Activated naive CD4-positive, alpha-beta T cell treated with anti-CD3 and anti-CD28 coated beads, Interleukin-2, amount 10 ng/mL, durations not matched to agents 7 days and 5 days (primary cell): ENCODE results near the gene SKIDA1.

Source experiments
- CTCF ChIA-PET: fragments of 350-600 bp; sonication (Branson Sonifier 250); formaldehyde crosslinking; loops from one replicate; lab custom pipeline; 2021; ENCODE audit warnings: antibody characterized with exemption; lab: Charles Lee
- DNase-seq: peaks from one replicate; pipeline ENCODE4 v3.0.0-alpha.2; 2020
- H3K27ac Mint-ChIP-seq: one replicate; pipeline ENCODE4 v1.8.0; 2021; ENCODE audit warnings: mild to moderate bottlenecking, moderate library complexity, mixed read lengths
- H3K27me3 Mint-ChIP-seq: one replicate; pipeline ENCODE4 v1.8.0; 2021; ENCODE audit warnings: mild to moderate bottlenecking, mixed read lengths
- H3K36me3 Mint-ChIP-seq: one replicate; pipeline ENCODE4 v1.8.0; 2021; ENCODE audit warnings: mixed read lengths
- H3K4me1 Mint-ChIP-seq: one replicate; pipeline ENCODE4 v1.8.0; 2021; ENCODE audit warnings: mixed read lengths
- H3K4me3 Mint-ChIP-seq: one replicate; pipeline ENCODE4 v1.8.0; 2021; ENCODE audit warnings: mild to moderate bottlenecking, moderate library complexity, mixed read lengths
- H3K9me3 Mint-ChIP-seq: one replicate; pipeline ENCODE4 v1.8.0; 2021; ENCODE audit warnings: mixed read lengths

The SKIDA1 gene

GRCh38 chr10:21516242-21517131, 9.0 kb downstream of the SKIDA1 start:
- Mint-ChIP-seq H3K9me3 (no peaks in the 10 kb centered on the region), H3K27ac (no peak overlapping the region), H3K4me3 (peak overlapping the region; percentile 73), H3K36me3 (peaks cover 3% of the 10 kb centered on the region), H3K4me1 (peaks cover 44% of the 10 kb centered on the region), H3K27me3 (peaks cover 93% of the 10 kb centered on the region)
- DNase-seq = peak; percentile 63
- CTCF ChIA-PET = interaction anchor here (0.7 kb wide), 1 partner anchor 21 kb away, joined by 3 read pairs; no protein-coding TSS in a partner anchor

GRCh38 chr10:21515361-21516241, 9.9 kb downstream of the SKIDA1 start:
- Mint-ChIP-seq H3K9me3 (no peaks in the 10 kb centered on the region), H3K27me3 (peaks cover 96% of the 10 kb centered on the region), H3K4me3 (peak overlapping the region; percentile 59), H3K4me1 (peaks cover 38% of the 10 kb centered on the region), H3K27ac (no peak overlapping the region), H3K36me3 (no peaks in the 10 kb centered on the region)
- DNase-seq = no peak
- CTCF ChIA-PET = interaction anchor here (0.7 kb wide), 1 partner anchor 9 kb away, joined by 3 read pairs; no protein-coding TSS in a partner anchor

GRCh38 chr10:21514818-21515351, 10.6 kb downstream of the SKIDA1 start:
- H3K27ac Mint-ChIP-seq = no peak overlapping the region
- CTCF ChIA-PET = interaction anchor here (0.7 kb wide), 1 partner anchor 8 kb away, joined by 3 read pairs; no protein-coding TSS in a partner anchor
- no peak for DNase-seq
- H3K4me3 Mint-ChIP-seq = no peak overlapping the region
- H3K9me3 Mint-ChIP-seq = no peaks in the 10 kb centered on the region
- H3K36me3 Mint-ChIP-seq = no peaks in the 10 kb centered on the region
- peaks cover 97% of the 10 kb centered on the region for H3K27me3 Mint-ChIP-seq
- H3K4me1 Mint-ChIP-seq = peaks cover 31% of the 10 kb centered on the region

DNA sequence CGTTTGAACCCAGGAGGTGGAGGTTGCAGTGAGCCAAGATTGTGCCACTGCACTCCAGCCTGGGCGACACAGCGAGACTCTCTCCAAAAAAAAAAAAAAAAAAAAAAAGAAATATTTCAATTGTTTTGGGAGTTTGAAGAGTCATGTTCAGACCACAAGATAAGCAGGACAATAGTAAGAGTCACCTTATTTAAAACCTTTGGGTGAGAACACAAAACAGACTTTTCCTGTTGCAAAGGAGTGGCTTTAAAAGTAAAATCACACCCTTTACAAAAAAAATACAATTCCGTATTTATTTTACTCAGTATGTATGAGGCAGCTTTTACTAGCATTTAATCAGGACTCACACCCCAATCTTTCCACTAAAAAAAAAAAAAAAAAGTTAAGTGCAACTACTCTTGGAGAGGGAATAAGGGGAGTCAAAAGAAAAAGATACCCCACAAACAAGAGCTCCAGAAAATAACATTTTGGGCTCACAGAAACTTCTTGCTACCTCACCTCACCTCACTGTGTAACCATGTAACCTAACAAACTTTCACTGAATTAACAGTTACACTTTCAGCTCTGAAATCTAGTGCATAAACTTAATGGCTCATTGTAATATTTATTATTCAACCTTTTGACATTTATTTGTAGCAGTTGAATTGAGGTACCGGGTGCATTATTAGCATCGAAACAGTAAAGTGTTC, 11.2 kb downstream of the SKIDA1 start:
- peaks cover 25% of the 10 kb centered on the region for H3K4me1 Mint-ChIP-seq
- H3K4me3 Mint-ChIP-seq = no peak overlapping the region
- CTCF ChIA-PET = interaction anchor here (0.6 kb wide), 1 partner anchor 135 kb away, joined by 3 read pairs; no protein-coding TSS in a partner anchor
- H3K27ac Mint-ChIP-seq = no peak overlapping the region
- DNase-seq = no peak
- peaks cover 97% of the 10 kb centered on the region for H3K27me3 Mint-ChIP-seq
- H3K9me3 Mint-ChIP-seq = no peaks in the 10 kb centered on the region
- no peaks in the 10 kb centered on the region for H3K36me3 Mint-ChIP-seq

- Mint-ChIP-seq H3K27ac (no peak overlapping the region), H3K9me3 (no peaks in the 10 kb centered on the region), H3K27me3 (peaks cover 97% of the 10 kb centered on the region), H3K4me3 (no peak overlapping the region), H3K4me1 (peaks cover 16% of the 10 kb centered on the region), H3K36me3 (no peaks in the 10 kb centered on the region)
- DNase-seq = no peak
- CTCF ChIA-PET = interaction anchor here (0.6 kb wide), 1 partner anchor 136 kb away, joined by 3 read pairs; no protein-coding TSS in a partner anchor
Measured at GRCh38 chr10:21513405-21513788, 12.1 kb downstream of the SKIDA1 start.

DNA sequence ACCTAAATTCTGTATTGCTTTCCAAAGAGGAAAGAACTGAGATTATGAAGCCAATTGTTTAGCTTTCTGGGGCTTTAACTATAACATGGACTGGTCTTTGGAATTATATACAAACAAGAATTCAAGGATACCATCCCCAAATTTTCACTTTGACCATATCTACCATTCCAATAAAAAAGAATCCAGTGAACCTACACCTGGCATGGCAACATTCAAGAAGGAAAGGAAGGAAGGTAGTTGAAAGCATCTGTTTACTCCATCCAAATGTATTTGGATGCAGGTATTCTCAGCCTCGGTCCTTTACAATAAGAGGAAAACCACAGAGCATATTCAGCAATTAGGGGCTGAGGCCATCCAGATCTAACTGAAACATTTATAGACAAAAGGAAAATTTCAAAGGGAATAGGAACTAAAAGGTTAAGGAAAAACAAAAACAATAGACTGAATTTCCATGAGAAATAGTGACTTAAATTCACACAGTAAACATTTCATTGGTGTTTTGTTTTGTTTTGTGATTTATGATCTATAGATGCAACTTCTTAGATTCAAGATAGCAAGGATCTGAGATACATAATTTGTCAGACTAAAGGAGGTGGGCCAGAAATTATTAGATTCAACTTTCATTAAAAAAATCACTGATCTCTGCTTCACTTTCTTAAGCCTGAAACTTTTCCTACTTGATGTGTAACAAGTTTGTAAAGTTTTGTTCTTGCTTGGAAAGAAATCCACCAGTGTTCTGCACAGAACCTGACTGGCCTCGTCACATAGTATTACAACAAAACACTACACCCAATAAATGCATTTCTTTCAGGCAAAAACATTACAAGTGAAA, 12.7 kb downstream of the SKIDA1 start:
- CTCF ChIA-PET = no interaction called here
- no peaks in the 10 kb centered on the region for H3K36me3 Mint-ChIP-seq
- H3K27me3 Mint-ChIP-seq = peaks cover 97% of the 10 kb centered on the region
- no peak for DNase-seq
- H3K4me1 Mint-ChIP-seq = peaks cover 10% of the 10 kb centered on the region
- no peaks in the 10 kb centered on the region for H3K9me3 Mint-ChIP-seq
- no peak overlapping the region for H3K27ac Mint-ChIP-seq
- H3K4me3 Mint-ChIP-seq = no peak overlapping the region

GRCh38 chr10:21511946-21512572, 13.4 kb downstream of the SKIDA1 start:
- Mint-ChIP-seq H3K36me3 (no peaks in the 10 kb centered on the region), H3K27me3 (peaks cover 97% of the 10 kb centered on the region), H3K4me1 (peaks cover 6% of the 10 kb centered on the region), H3K4me3 (no peak overlapping the region), H3K27ac (no peak overlapping the region), H3K9me3 (no peaks in the 10 kb centered on the region)
- CTCF ChIA-PET = no interaction called here
- no peak for DNase-seq

- H3K4me3 Mint-ChIP-seq = no peak overlapping the region
- CTCF ChIA-PET = no interaction called here
Measured at GRCh38 chr10:21511095-21511570, 14.3 kb downstream of the SKIDA1 start.

DNA sequence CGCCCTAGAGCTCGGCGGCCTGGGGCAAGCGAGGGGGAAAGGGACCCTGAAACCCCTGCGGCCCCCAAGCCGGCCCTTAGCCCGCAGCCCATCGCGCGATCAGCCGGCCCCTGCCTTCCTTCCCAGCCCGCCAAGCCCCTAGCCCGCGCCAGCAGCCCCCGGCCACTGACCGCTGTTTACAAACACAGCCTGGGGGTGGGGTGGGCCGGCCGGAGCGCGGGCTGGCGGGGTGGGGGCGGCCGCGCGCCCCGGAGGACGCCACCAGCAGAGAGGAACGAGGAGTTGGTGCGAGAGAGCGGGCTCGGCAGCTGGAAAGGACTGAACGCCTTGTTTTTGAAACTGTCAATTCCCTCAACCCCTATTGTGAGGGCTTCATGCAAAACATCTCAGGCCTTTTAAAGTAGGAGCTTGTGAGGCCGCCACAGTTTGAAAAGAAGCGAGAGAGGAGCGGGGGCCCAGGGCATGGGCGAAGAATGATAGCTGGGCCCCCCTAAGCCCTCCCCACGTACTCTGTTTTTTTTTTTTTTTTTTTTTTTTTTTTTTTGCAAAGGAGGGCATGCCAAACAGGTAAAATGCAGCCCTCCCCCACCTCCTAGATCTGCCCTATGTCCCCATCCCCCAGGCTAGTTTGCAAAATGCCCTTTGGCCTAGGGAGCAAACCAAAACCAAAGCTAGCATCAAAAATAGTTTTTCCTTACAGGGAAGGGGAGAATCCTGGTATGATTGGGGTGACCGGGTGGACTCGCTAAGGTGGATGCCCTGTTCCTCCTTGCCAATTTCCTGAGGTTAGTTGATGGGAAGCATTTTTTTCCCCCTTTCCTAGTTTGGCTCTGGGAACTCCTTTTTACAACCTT, 15.0 kb downstream of the SKIDA1 start:
- H3K4me1 Mint-ChIP-seq = no peaks in the 10 kb centered on the region
- H3K36me3 Mint-ChIP-seq = no peaks in the 10 kb centered on the region
- H3K27ac Mint-ChIP-seq = no peak overlapping the region
- peaks cover 98% of the 10 kb centered on the region for H3K27me3 Mint-ChIP-seq
- no peak for DNase-seq
- no peak overlapping the region for H3K4me3 Mint-ChIP-seq
- CTCF ChIA-PET = no interaction called here
- no peaks in the 10 kb centered on the region for H3K9me3 Mint-ChIP-seq

More at GRCh38 chr10:21511095-21511570, 14.3 kb downstream of the SKIDA1 start:
- H3K9me3 Mint-ChIP-seq = no peaks in the 10 kb centered on the region
- peaks cover 98% of the 10 kb centered on the region for H3K27me3 Mint-ChIP-seq
- no peak overlapping the region for H3K27ac Mint-ChIP-seq
- peaks cover 5% of the 10 kb centered on the region for H3K4me1 Mint-ChIP-seq
- no peak for DNase-seq
- H3K36me3 Mint-ChIP-seq = no peaks in the 10 kb centered on the region

DNA sequence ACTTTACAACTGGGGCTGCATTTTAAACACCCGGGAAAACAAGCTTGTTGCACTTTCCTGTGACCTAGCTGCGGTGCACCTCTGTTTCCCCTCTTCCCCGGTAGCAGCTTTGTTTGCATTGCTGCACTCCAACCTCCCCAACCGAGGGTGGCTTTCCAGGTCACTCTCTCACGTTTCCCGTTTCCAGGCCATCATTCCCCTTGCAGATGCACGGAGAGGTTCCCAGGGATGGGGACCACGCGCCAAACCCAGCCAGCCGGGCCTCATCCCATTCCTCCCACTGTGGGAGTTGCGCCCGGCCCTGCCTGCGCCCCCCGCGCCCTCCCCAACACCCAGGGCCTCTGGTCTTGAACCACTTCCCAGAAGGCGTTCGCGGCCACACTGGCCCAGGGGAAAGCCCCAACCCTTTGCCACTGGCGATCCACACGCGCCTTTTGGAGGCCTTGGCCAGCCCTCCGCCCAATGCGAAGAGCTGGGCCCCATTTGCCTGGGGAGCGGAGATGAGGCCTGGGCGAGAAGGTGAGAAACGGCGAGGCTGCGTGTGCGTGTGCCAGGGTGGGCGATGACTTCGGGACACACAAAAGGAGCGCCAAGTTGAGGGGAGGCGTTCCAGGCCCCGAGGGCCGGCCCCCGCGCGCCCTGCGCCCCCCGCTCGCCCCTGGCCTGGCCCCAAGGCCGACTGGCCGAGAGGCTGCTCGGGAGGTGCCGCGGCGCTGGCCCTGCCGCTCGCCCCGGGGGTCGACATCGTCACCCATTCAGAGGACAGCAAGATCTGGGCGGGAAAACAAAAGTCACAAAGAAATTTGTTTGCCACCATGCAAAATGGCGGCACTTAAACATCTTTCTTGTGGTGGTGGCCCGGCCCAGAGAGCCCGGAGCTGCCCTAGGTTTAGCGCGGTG, 15.9 kb downstream of the SKIDA1 start:
- H3K4me1 Mint-ChIP-seq = no peaks in the 10 kb centered on the region
- no peaks in the 10 kb centered on the region for H3K9me3 Mint-ChIP-seq
- CTCF ChIA-PET = no interaction called here
- no peak overlapping the region for H3K4me3 Mint-ChIP-seq
- peaks cover 93% of the 10 kb centered on the region for H3K27me3 Mint-ChIP-seq
- no peak for DNase-seq
- H3K36me3 Mint-ChIP-seq = no peaks in the 10 kb centered on the region
- H3K27ac Mint-ChIP-seq = no peak overlapping the region

GRCh38 chr10:21508706-21509331, 16.7 kb downstream of the SKIDA1 start:
- CTCF ChIA-PET = no interaction called here
- Mint-ChIP-seq H3K4me1 (no peaks in the 10 kb centered on the region), H3K27ac (no peak overlapping the region), H3K9me3 (no peaks in the 10 kb centered on the region), H3K27me3 (peaks cover 89% of the 10 kb centered on the region), H3K36me3 (no peaks in the 10 kb centered on the region), H3K4me3 (no peak overlapping the region)
- DNase-seq = no peak
